A549 treated with RU486 at 1 μM for 4 hours (cell line): Measurements from ENCODE around the gene MYO5A. TPM values are rescaled to one million over a fixed set of nuclear protein-coding genes. Genes with fewer than 3 reads are reported as not detected.

Experiments
- total RNA-seq: library from RNA; stranded (reverse); fragments of 200-300 nt; extraction: Qiagen RNA extraction; gene quantifications from 5 replicates; pipeline ENCODE4 v1.2.3, GENCODE V29; 2022; ENCODE audit warnings: low read depth

The MYO5A gene
- total RNA-seq = 21.8 to 30.6 TPM (median 25.6 TPM) in 5 replicates

GRCh38 chr15:52528564-52529340 is at the start of gene MYO5A:
MYO5A (minus strand) TSS chr15:52528880; CDS start chr15:52528806, 74 bp downstream.

DNA sequence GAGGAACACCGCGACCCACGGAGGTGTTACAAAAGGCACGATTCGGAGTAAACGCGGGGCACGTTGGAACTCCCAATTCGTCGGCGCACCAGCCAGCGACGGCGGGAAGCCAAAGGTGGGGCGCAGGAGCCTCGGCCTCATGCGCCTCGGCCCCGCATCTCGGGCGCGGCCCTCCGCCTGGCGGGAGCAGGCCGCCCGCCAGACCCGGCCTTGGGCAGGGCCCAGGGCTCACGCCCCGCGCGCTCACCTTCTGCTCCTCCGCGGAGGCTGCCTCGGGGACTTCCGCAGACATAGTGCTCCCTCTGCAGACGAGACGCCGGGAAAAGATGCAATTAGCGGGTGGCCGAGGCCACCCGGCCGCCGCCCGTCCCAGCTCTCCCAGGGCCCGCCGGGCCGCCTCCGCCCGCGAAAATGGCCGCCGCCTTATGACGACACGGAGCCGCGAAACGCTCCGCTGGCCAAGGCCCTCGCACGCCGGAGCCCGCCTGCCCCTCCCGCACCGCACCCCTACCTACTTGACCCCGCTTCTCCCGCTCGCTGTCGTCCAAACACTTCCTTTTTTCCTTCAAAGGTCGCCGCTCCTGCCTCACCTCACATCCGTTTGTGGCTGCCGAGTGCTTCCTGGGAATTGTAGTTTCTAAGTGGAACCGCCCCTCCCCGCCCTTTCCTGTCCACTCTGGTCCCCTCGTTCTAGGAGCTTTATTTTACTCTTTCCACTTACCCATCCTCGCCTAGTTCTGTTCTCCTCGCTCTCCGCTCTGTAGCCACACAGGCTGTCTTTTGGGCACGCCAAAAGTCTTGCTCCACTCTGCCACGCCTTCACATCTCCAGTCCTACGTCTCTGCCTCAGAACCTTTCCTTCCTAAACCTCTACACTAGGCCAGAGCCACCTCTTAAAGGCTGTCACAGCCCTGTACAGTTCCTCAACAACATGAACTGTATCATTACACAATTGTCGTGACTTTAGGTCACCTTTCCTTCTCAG is 40.2 kb upstream of the MYO5A start, which contains the start of gene ARPP19:
TSS of gene ARPP19 (minus strand) at position 430 of the 985 bp plus-strand sequence. CDS start at position 292, 138 bp downstream.

DNA sequence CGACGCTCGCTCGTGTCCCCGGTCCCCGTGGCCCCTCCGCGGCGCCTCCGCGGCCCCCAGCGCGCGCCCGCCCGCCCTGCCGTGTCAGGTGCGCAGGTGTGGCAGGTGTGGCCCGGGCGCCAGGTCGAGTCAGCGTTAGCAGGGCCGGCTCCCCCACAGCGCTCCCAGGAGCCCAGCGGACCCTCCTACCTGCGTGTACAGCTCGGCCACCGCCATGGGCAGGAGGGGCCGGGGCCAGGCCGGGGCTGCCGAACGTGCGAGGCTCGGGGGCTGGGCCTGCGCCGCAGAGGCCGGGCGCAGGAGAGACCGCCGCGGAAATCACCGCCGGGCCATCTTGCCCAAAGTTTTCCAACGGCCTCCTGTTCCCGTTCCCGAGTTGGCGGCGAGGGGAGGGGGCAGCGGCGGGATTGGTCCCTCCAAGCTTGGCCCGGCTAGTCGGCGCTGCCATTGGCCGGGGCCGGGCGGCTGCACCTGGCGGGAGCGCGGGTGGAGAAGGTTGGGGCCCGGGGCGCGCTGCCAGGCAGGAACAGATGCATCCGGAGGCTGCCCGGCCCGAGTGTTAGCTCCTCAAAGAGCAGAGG is 233.2 kb downstream of the MYO5A start, which contains the start of gene MYO5C:
TSS of gene MYO5C (minus strand) at position 384 of the 581 bp plus-strand sequence. CDS start at position 216, 168 bp downstream.

Other genes with a start within 250 kb of the MYO5A start
- 5.0 to 6.0 TPM (median 5.5 TPM) in 5 replicates for gene MYO5C, start 233.1 kb downstream of the MYO5A start, total RNA-seq
- gene ARPP19, start 40.1 kb upstream of the MYO5A start, total RNA-seq = 80.1 to 112 TPM (median 103 TPM) in 5 replicates
- 5.3 to 12.4 TPM (median 10.1 TPM) in 5 replicates for gene ATOSA, start 150.5 kb upstream of the MYO5A start, total RNA-seq